G401 (cell line): ENCODE results near the gene TP63. TPM values are rescaled to one million over a fixed set of nuclear protein-coding genes. Genes with fewer than 3 reads are reported as not detected.

Experiments
- DNase-seq: peaks from one replicate; pipeline ENCODE4 v3.0.0-alpha.2; 2015; ENCODE audit warnings: low spot score
- in situ Hi-C: cut with HindIII; loops from 2 replicates; pipeline ENCODE4 v1.10.0; 2016; ENCODE audit warnings: low sequenced_read_pairs, mixed read lengths
- total RNA-seq: library from RNA; depleted of rRNA; stranded (reverse); fragments of >200 nt; shearing (Covaris generic); gene quantifications from 2 replicates; pipeline ENCODE4 v1.2.3, GENCODE V29; 2014

The TP63 gene
- total RNA-seq, 1 experiment from 2014 or later: not detected

DNA sequence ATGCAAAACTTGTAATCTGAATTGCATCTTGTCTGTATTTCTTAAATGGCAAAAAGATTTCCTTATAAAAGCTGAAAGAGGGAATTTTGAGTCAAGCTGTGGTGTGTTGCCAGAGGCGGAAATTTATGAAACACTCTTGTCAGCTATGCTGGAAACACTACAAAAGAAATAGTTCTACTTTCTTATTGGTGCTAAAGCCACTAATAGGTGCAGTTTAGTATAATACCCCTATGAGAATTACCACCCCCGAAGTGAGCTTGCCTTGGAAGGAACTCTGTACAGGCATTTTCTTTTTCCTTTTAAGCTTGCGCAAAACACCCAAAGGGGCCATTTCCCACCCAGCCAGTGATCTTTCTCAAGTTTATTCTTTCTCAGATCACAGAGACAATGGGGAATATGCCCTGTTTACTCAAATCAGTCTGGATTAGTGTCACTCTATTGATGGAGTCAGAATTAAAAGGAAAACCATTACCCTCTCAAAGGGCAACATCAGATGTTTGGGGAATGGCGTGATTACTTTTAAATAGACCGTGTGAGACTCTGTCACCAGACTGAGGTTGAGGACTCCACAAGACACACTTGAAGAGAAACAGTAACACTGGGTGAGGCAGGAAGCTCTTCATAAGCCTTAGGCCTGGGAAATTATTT lies 166.0 kb downstream of the TP63 start:
- DNase-seq: no peak

DNA sequence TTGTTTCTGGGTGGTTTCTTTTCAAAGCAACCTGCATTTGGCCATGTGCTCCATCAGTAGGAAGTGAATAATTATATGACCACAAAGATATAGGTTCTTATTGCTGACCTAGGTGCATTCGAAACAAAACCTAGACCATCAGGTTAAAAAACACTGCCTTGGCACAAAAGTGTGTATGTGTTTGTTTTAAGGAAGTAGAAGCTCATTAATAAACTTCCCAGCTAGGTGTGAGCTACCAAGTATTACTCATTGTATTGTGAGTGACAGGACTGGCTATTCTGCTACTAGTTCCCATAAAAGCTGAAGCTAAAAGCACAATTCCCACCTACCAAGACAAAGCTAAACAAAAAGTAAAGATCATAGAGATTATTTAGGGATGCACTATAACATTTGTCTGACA lies 168.2 kb downstream of the TP63 start:
- no peak for DNase-seq
- in situ Hi-C loops: no loop called here

More for the DNA sequence above, 166.0 kb downstream of the TP63 start:
- in situ Hi-C loops: no loop called here

DNA sequence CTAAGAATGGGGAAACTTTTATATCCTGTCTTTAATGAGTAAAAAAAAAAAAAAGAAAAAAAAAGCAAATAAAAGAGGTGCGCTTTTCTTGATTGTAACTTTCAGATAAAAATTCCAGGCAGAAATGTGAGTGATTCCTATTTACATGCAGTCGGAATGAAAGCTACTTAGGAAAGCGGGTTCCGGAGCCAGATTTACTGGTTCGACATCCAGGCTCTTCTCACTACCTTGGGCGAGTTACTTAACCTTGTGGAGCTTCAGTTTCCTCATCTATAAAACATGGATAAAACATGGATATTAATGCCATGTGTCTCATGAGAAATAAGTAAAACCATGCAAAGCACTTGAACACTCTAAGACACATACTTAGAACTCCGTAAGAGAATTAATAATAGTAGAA lies 169.2 kb downstream of the TP63 start:
- no peak for DNase-seq
- in situ Hi-C loops: no loop called here

DNA sequence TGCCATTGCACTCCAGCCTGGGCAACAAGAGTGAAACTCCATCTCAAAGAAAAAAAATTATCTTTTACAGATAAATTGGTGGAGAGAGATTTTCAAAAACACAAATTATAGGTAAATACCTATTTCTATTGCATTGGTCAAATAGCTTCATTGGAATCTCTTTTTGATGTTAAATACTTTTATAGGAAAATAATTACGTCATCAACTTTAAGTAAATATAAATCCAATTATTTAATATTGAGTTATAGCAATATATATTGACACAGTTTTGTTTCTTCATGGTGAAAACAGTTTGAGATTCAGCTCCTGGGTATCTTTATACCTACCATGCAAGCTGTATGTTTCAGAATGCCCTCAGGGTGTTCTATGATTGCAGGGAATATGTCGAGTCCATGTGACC lies 172.1 kb downstream of the TP63 start:
- in situ Hi-C loops: no loop called here
- no peak for DNase-seq

DNA sequence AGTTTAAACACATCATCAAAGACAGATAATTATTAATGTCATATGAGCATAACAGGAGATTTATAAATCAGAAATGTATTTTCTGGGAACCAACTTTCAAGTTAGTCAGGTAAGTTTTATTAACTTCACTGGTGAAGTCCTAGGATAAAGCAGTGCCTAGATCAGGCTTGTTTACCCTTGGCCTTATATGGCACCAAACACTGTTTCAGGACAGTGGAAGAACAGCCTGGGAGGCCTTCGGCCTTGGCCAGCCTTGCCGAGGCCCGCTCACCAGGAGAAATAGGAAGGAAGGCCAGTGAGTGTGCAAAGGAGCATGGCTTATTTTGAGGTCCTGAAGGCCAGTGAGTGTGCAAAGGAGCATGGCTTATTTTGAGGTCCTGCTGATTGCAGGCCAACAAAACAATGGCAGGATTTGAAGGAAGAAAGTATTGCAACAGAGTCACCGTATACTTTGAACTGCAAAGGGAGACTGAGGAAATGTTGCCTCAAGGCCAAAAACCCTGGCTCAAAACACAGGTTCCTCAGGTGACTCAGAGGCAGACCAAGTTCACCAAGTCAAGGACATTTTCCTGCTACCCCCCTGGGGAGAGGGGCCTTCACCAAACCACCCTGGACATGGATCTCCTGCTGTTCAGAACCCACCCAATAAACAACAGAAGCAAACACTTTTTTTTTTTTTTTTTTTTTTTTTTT lies 174.3 kb downstream of the TP63 start:
- in situ Hi-C loops: no loop called here
- no peak for DNase-seq

DNA sequence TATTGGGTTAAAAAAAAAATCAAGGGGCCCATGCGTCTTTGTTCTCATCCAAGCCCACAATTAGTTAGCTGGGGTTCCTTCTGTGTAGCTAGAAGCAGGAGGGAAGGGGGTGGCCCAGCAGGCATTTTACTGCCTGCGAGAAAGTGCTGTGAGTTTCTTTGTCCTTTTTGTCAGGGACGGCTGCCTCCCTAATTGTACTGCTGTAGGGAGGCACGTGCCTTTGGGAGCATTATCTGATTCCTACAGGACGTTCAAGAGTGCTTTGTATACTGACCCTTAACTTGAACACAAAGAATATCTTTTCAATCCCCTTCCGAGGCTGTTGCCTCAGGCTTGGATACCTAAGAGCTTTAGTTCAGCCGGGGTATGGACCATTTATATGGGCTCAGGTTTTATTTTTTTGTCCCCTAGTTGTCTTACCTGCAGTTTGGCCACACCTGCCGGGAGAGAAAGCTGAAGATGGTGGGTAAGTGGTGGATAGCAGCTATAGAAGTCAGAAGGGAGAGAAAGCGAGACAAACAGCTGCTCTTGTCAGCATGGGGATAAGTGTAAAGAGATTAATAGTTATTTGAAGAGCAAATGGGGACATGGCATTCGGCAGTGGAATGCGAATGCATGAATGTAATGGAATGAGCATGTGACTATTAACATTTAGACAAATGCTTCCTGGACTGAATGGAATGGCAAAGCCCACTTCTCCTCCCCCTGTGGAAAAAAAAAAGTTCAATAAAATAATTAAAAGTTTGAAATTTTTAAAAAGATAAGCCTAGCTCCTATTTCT lies 175.2 kb downstream of the TP63 start:
- DNase-seq: no peak
- in situ Hi-C loops: no loop called here

DNA sequence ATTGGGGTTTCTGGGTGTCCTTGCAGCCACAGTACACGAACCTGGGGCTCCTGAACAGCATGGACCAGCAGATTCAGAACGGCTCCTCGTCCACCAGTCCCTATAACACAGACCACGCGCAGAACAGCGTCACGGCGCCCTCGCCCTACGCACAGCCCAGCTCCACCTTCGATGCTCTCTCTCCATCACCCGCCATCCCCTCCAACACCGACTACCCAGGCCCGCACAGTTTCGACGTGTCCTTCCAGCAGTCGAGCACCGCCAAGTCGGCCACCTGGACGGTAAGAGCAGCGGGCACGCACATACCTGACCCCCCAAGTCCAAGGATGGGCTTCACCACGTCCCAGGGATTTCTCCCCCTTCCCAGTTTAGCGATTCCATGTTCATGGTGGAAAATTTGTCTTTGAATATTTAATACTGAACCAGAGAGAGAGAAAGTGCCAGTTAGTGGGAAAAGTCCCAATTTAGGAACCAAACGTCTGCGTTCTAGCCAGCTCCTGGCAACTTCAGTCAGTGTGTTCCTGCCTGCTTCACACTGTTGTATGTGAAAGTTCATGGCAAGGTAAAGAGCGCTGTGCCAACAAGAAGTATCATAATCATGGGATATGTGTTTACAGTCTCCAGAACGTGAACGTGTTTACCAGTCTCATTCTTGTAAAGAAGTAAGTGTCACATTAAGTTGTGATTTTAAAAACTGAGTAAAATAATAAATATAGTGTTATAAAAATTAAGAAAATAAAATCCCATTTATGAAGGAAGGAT lies 177.2 kb downstream of the TP63 start:
- in situ Hi-C loops: no loop called here
- no peak for DNase-seq

DNA sequence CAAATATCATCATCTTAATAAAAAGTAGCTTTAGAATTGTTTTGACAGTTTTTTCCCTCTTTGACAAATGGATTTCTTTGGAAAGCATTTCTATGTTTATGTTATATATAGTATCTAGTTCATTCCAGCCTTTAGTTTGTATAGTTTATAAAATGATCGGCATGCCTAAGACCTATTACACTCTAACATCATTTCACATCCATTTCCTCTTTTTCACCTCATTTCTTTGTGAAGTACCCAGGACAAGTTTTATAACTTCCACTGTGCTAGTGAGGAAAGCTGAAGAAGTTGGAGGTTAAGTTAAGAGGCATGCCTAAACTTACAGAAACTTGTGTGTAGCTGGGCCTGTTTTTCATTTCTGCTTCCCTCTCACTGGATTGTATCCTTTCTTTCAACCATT lies 178.4 kb downstream of the TP63 start:
- DNase-seq: no peak
- in situ Hi-C loops: no loop called here

DNA sequence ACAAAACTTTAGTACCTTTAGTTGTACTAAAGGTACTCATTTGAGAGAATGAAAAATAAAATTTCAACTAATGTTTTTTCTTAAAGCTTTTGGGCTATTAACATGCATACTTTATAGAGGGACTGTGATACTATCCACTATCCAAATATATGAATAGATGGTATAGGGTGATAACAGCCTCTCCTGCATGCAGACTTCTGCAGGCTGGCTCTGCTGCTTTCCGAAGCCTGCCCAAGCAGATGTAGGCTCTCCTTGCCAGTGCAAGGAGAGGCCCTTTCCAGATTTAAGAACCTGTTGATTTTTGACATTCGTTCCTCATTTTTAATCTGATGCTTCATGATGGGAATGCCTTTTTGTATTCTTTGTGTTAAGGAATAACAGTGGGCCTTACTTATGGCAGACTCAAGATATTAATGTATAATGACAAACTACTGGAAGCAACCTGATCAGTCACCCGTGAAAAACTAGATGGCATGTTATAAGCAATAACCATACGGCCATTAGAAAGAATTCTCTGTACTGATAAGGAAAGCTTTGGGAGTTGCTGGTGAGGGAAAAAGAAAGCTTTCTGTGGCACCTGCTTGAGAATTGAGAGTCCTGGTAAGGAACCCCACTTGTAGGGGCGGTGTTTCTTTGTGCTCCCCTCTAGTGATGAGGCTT lies 181.7 kb downstream of the TP63 start:
- DNase-seq: no peak
- in situ Hi-C loops: no loop called here

DNA sequence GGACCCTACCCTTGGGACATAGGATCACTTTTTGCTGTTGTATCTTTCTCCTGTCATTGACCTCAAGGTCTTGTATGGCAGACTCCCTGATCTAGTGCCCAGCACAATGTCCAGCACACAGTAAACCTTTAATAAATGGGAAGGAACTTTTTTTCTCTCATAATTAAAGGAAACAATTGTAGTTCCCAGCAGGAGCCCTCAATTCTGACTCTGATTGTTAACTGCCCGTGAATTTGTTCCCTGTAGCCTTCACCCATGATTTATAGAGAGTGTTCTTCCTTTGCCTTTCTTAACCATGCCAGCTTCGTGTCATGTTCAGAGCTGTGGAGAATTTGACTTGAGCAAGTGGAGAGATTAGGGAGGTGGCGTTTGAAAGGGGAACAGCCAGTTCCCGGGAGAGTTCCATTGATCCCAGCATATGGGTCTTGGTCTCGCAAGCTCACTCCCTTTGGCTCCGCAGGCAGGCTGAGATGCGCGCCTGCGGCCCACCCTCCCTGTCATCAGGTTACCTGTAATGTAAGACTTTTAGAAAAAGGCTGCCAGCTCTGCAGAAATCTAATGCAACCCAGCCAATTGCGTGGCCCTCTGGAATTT lies 182.6 kb downstream of the TP63 start:
- in situ Hi-C loops: no loop called here

DNA sequence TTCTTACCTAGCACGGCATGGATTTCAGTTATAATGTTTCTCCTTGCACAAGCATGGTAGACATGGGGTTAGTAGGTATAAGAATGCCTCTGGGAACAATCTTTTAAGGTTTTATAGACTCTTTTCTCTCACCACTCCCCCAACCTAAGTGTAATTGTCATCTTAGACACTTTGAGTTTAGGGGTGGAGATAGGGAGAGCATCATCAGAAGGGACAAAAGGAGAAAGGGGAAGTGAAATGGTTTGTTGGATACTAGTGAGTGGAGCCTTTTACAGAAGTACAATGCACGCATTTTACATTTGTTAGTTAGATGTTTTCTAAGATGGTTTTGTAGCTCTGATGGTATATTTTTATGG lies 189.2 kb downstream of the TP63 start:
- in situ Hi-C loops: no loop called here
- DNase-seq: no peak

More for the DNA sequence above, 182.6 kb downstream of the TP63 start:
- DNase-seq: no peak

GRCh38 chr3:189821262-189821661 lies 190.1 kb downstream of the TP63 start:
- no peak for DNase-seq
- in situ Hi-C loops: no loop called here

GRCh38 chr3:189822726-189823125 lies 191.5 kb downstream of the TP63 start:
- no peak for DNase-seq
- in situ Hi-C loops: no loop called here

DNA sequence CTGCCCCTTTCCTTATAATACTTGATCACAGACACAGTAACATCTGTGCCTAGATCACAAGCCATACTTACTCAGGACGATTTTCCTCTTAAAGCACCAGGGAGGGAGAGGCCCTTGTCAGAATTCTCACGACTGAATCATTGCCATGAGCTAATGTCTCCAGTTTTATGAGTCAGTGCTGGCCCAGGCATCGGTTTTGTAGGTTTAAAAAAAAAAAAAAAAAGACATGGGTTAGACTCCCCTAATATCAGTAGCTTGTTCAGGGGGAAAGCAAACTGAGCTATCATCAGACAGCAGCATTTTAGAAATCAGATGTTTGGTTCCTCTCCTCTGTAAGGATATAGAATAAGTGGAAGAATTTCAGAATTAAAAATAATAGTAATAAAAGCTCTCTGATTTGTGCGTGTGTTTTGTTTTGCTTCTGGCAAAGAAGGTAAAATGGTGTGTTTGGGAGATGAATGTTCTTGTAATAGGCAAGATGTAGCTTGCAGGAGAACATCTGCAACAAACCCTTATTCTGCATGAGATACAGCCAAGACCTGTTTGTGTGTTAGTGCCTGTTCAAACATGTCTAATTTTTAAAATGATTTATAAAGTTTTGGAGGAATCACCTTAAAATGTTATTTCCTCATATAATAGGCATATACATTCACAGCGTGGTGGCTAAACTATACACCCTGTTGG lies 193.6 kb downstream of the TP63 start:
- in situ Hi-C loops: no loop called here

GRCh38 chr3:189826566-189826965 lies 195.4 kb downstream of the TP63 start:
- in situ Hi-C loops: no loop called here
- no peak for DNase-seq

More for the DNA sequence above, 193.6 kb downstream of the TP63 start:
- DNase-seq: no peak

DNA sequence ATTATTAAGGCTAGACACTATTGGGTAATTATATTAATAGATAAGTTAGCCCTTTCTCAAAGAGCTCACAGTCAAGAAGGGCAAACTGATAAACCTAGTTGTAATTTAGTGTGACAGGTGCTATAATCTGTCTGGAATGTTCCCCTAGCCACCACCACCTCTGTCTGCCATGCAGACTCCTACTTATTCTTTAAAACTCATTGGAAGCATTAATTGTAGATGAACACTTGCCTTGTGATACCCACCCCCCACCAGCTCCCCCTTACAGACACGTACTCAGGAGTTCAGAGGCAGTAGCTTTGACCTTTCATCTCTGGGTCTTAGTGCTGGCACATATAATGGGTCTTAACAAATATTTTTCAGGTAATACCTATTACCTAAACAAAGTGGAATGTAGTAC lies 195.9 kb downstream of the TP63 start:
- no peak for DNase-seq
- in situ Hi-C loops: no loop called here

DNA sequence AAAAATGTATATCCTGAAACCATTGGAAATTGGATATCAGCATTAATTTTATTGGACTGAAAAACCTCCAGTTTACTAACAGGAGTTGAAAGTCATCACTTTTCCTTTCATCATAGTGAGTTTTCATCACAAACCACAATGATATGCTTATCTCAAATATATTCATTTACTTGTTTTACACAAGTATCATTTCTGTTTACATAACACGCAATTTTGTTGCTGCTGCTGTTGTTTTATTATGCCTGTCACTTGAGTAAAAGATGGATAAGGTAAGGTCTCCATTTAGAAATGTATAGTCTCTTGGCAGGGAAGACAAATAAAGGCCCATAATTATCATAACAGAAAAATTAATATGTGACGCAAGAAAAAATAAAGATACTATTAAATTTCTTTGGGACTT lies 199.2 kb downstream of the TP63 start:
- in situ Hi-C loops: no loop called here
- DNase-seq: no peak

DNA sequence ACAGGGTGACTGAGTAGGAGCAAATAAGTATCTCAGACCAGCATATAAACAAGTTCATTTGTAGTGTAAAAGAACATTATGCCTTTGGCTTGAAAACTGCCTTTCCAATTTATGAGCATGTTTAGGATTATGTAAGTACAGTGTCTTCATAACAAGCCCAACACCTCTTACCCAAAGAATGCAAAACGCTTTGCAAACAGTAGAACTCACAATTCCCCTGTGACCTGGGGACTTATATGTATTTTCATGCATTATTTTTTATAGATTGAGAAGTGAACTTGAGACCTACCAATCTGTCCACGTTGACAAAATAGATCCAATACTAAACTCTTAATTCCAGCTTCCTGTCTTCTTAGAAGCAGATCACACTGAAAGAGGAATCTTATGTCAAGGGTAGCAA lies 202.1 kb downstream of the TP63 start:
- in situ Hi-C loops: no loop called here
- no peak for DNase-seq
